ENCODE data around the gene TFIP11. TPM values are rescaled to one million over a fixed set of nuclear protein-coding genes. Genes with fewer than 3 reads are reported as not detected.

Gene TFIP11
- total RNA-seq, 1 experiment from 2014 or later, result 29.8 TPM

DNA sequence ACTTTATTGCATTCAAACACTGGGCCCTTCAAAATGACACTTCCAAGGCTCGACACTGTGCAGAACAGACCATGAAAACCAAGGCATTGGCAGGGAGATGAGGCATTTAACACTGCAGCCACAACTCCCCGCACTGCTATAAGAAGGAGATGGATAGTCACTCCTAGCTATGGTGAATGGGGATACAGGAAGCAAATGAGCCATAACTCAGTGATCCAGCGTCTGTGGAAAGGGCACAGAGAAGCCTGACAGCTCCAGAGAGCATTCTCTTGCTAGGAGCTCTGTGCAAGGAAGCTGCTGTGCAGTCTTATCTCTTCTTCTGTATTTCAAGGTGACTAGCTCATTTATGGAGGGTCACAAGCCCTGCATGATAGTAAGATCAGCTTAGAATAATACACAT, 49.6 kb downstream of the TFIP11 start:
- TF ChIP-seq CTCF (IDR thresholded peaks at IDR 0.05), result no peak
- TF ChIP-seq REST (IDR thresholded peaks at IDR 0.05; ENCODE audit: insufficient read depth in 1 of 2, low read depth in 2 of 2, low read length in 1 of 2), result no peak
- TF ChIP-seq SIN3A (IDR thresholded peaks at IDR 0.05; ENCODE audit: borderline replicate concordance, insufficient read depth, low read depth, low read length), result no peak
- TF ChIP-seq TCF7L2 (IDR thresholded peaks at IDR 0.05; ENCODE audit: low read depth, low read length), result no peak
- no peak for TF ChIP-seq POLR2AphosphoS5 (IDR thresholded peaks at IDR 0.05; ENCODE audit: low read depth, low read length)
- no peak overlapping the region for H3K4me3 ChIP-seq (ENCODE audit: low read depth in 2 of 2, low read length in 2 of 2)
- intact Hi-C loops (cut with micrococcal nuclease; ENCODE audit: unreplicated experiment) (loop anchor here (5.0 to 10.0 kb wide), 2 partner anchors 60 to 98 kb away; no protein-coding TSS in a partner anchor), in situ Hi-C loops (cut with HindIII; ENCODE audit: low pct_unique_long_range_greater_than_20kb, low sequenced_read_pairs) (no loop called here)
- H3K27me3 ChIP-seq (ENCODE audit: control insufficient read depth, insufficient read depth, low read length), result no peaks in the 10 kb centered on the region
- CTCF ChIA-PET, result no interaction called here
- peaks cover 6% of the 10 kb centered on the region for H3K36me3 ChIP-seq (ENCODE audit: control insufficient read depth, insufficient read depth, low read length)
- ATAC-seq, result no peak
- no peaks in the 10 kb centered on the region for H3K9me3 ChIP-seq (ENCODE audit: control insufficient read depth, insufficient read depth, low read depth, low read length)
- H3K27ac ChIP-seq (ENCODE audit: low read length), result no peak overlapping the region
- no peaks in the 10 kb centered on the region for H3K4me1 ChIP-seq (ENCODE audit: control insufficient read depth, insufficient read depth, low read length)
- BruUV-seq (replicated peaks), result no TSS peak
- DNase-seq (ENCODE audit: low read depth, low spot score), result no peak
- POLR2A ChIA-PET, result interaction anchor here (0.6 kb wide), 1 partner anchor 18 kb away, joined by 3 read pairs; no protein-coding TSS in a partner anchor

- CTCF ChIA-PET, result interaction anchor here (0.7 kb wide), 1 partner anchor 14 kb away, joined by 5 read pairs; no protein-coding TSS in a partner anchor
Measured at GRCh38 chr22:26462051-26462450, 50.2 kb downstream of the TFIP11 start.

More at GRCh38 chr22:26462051-26462450, 50.2 kb downstream of the TFIP11 start:
- ATAC-seq, result no peak
- BruUV-seq (replicated peaks), result no TSS peak
- POLR2A ChIA-PET, result no interaction called here
- H3K27ac ChIP-seq (ENCODE audit: low read length), result no peak overlapping the region
- intact Hi-C loops (cut with micrococcal nuclease; ENCODE audit: unreplicated experiment) (loop anchor here (5.0 to 10.0 kb wide), 2 partner anchors 60 to 97 kb away; no protein-coding TSS in a partner anchor), in situ Hi-C loops (cut with HindIII; ENCODE audit: low pct_unique_long_range_greater_than_20kb, low sequenced_read_pairs) (no loop called here)
- no peaks in the 10 kb centered on the region for H3K4me1 ChIP-seq (ENCODE audit: control insufficient read depth, insufficient read depth, low read length)
- H3K4me3 ChIP-seq (ENCODE audit: low read depth in 2 of 2, low read length in 2 of 2), result no peak overlapping the region
- H3K27me3 ChIP-seq (ENCODE audit: control insufficient read depth, insufficient read depth, low read length), result no peaks in the 10 kb centered on the region
- no peaks in the 10 kb centered on the region for H3K9me3 ChIP-seq (ENCODE audit: control insufficient read depth, insufficient read depth, low read depth, low read length)
- DNase-seq (ENCODE audit: low read depth, low spot score), result no peak
- TF ChIP-seq POLR2AphosphoS5 (IDR thresholded peaks at IDR 0.05; ENCODE audit: low read depth, low read length), result no peak
- TF ChIP-seq TCF7L2 (IDR thresholded peaks at IDR 0.05; ENCODE audit: low read depth, low read length), result no peak
- TF ChIP-seq CTCF (IDR thresholded peaks at IDR 0.05), result no peak
- no peak for TF ChIP-seq REST (IDR thresholded peaks at IDR 0.05; ENCODE audit: insufficient read depth in 1 of 2, low read depth in 2 of 2, low read length in 1 of 2)
- TF ChIP-seq SIN3A (IDR thresholded peaks at IDR 0.05; ENCODE audit: borderline replicate concordance, insufficient read depth, low read depth, low read length), result no peak
- H3K36me3 ChIP-seq (ENCODE audit: control insufficient read depth, insufficient read depth, low read length), result peaks cover 3% of the 10 kb centered on the region
